ENCODE measurements around the gene PLSCR3. TPM values are rescaled to one million over a fixed set of nuclear protein-coding genes. Genes with fewer than 3 reads are reported as not detected.

Gene PLSCR3
- total RNA-seq, 1 experiment from 2014 or later: 6.7 TPM

- no peak overlapping the region for H3K27ac ChIP-seq
- H3K4me1 ChIP-seq: no peaks in the 10 kb centered on the region
- H3K4me3 ChIP-seq: peak overlapping the region; percentile 68
- peak; percentile 10 to 29 for DNase-seq
- no peaks in the 10 kb centered on the region for H3K9me3 ChIP-seq (replicated peaks)
- no peaks in the 10 kb centered on the region for H3K27me3 ChIP-seq
- no peaks in the 10 kb centered on the region for H3K36me3 ChIP-seq
Measured at GRCh38 chr17:7405350-7406234, 11.3 kb upstream of the PLSCR3 start.

- H3K4me1 ChIP-seq: no peaks in the 10 kb centered on the region
- H3K27ac ChIP-seq: peak overlapping the region; percentile 11; the same call in 1 of the 2 replicates
- peak in 1 of 2 experiments; percentile 42 for DNase-seq
- H3K4me3 ChIP-seq: peak overlapping the region; percentile 68
- H3K36me3 ChIP-seq: no peaks in the 10 kb centered on the region
- H3K9me3 ChIP-seq (replicated peaks): no peaks in the 10 kb centered on the region
- H3K27me3 ChIP-seq: no peaks in the 10 kb centered on the region
Measured at GRCh38 chr17:7404737-7405349, 10.5 kb upstream of the PLSCR3 start.

GRCh38 chr17:7403977-7404736 is 9.8 kb upstream of the PLSCR3 start, which contains the start of gene TMEM256:
Gene TMEM256 (minus strand): TSS chr17:7404097. CDS start chr17:7404084, 13 bp downstream.
- Histone ChIP-seq H3K36me3 (no peaks in the 10 kb centered on the region), H3K27ac (peak within 1 kb of the TSS; percentile 37; the same call in 1 of the 2 replicates), H3K4me3 (peak within 1 kb of the TSS; percentile 68), H3K9me3 (replicated peaks) (no peaks in the 10 kb centered on the region), H3K27me3 (no peaks in the 10 kb centered on the region), H3K4me1 (no peaks in the 10 kb centered on the region)
- DNase-seq: peak; percentile 95 to 98

- no peaks in the 10 kb centered on the region for H3K9me3 ChIP-seq (replicated peaks)
- H3K36me3 ChIP-seq: no peaks in the 10 kb centered on the region
- no peaks in the 10 kb centered on the region for H3K4me1 ChIP-seq
- H3K4me3 ChIP-seq: peak overlapping the region; percentile 68
- DNase-seq: no peak
- peak overlapping the region; percentile 37; the same call in 1 of the 2 replicates for H3K27ac ChIP-seq
- H3K27me3 ChIP-seq: no peaks in the 10 kb centered on the region
Measured at GRCh38 chr17:7403727-7403976, 9.3 kb upstream of the PLSCR3 start.

GRCh38 chr17:7403043-7403726 is 8.9 kb upstream of the PLSCR3 start:
- peak overlapping the region; percentile 37; the same call in 1 of the 2 replicates for H3K27ac ChIP-seq
- peak; percentile 58 to 63 for DNase-seq

GRCh38 chr17:7398612-7399011 is 4.3 kb upstream of the PLSCR3 start:
- H3K9me3 ChIP-seq (replicated peaks): no peaks in the 10 kb centered on the region
- no peaks in the 10 kb centered on the region for H3K4me1 ChIP-seq
- no peak overlapping the region for H3K27ac ChIP-seq
- H3K36me3 ChIP-seq: no peaks in the 10 kb centered on the region
- DNase-seq: no peak
- no peaks in the 10 kb centered on the region for H3K27me3 ChIP-seq
- no peak overlapping the region for H3K4me3 ChIP-seq

More at GRCh38 chr17:7403043-7403726, 8.9 kb upstream of the PLSCR3 start:
- Histone ChIP-seq H3K27me3 (no peaks in the 10 kb centered on the region), H3K4me1 (no peaks in the 10 kb centered on the region), H3K36me3 (no peaks in the 10 kb centered on the region), H3K9me3 (replicated peaks) (no peaks in the 10 kb centered on the region), H3K4me3 (peak overlapping the region; percentile 68)

GRCh38 chr17:7396147-7396546 is 1.8 kb upstream of the PLSCR3 start:
- no peak for DNase-seq
- H3K27ac ChIP-seq: no peak overlapping the region
- no peaks in the 10 kb centered on the region for H3K9me3 ChIP-seq (replicated peaks)
- H3K27me3 ChIP-seq: no peaks in the 10 kb centered on the region
- H3K4me1 ChIP-seq: no peaks in the 10 kb centered on the region
- no peak overlapping the region for H3K4me3 ChIP-seq
- H3K36me3 ChIP-seq: no peaks in the 10 kb centered on the region

GRCh38 chr17:7393613-7394451 is 493 bp downstream of the PLSCR3 start:
- DNase-seq: peak; percentile 47 to 54
- H3K4me1 ChIP-seq: no peaks in the 10 kb centered on the region

GRCh38 chr17:7392696-7393612 is 1.4 kb downstream of the PLSCR3 start:
- Histone ChIP-seq H3K36me3 (no peaks in the 10 kb centered on the region), H3K9me3 (replicated peaks) (no peaks in the 10 kb centered on the region), H3K27me3 (no peaks in the 10 kb centered on the region), H3K4me3 (peak overlapping the region; percentile 65; the same call in 1 of the 2 replicates), H3K27ac (no peak overlapping the region), H3K4me1 (no peaks in the 10 kb centered on the region)
- no peak for DNase-seq

More at GRCh38 chr17:7393613-7394451, 493 bp downstream of the PLSCR3 start:
- Histone ChIP-seq H3K27ac (peak overlapping the region; percentile 32), H3K27me3 (no peaks in the 10 kb centered on the region), H3K9me3 (replicated peaks) (no peaks in the 10 kb centered on the region), H3K36me3 (no peaks in the 10 kb centered on the region), H3K4me3 (peak overlapping the region; percentile 65)

GRCh38 chr17:7391307-7391706 is 3.0 kb downstream of the PLSCR3 start:
- DNase-seq: no peak
- Histone ChIP-seq H3K27me3 (no peaks in the 10 kb centered on the region), H3K4me1 (no peaks in the 10 kb centered on the region), H3K27ac (no peak overlapping the region), H3K4me3 (no peak overlapping the region), H3K9me3 (replicated peaks) (no peaks in the 10 kb centered on the region), H3K36me3 (no peaks in the 10 kb centered on the region)

- Histone ChIP-seq H3K27ac (no peak overlapping the region), H3K9me3 (replicated peaks) (no peaks in the 10 kb centered on the region), H3K4me1 (no peaks in the 10 kb centered on the region), H3K4me3 (no peak overlapping the region), H3K36me3 (no peaks in the 10 kb centered on the region), H3K27me3 (no peaks in the 10 kb centered on the region)
- no peak for DNase-seq
Measured at GRCh38 chr17:7389924-7390910, 4.1 kb downstream of the PLSCR3 start.

GRCh38 chr17:7388856-7389255 is 5.5 kb downstream of the PLSCR3 start:
- H3K36me3 ChIP-seq: no peaks in the 10 kb centered on the region
- no peaks in the 10 kb centered on the region for H3K4me1 ChIP-seq
- no peak overlapping the region for H3K27ac ChIP-seq
- DNase-seq: no peak
- no peaks in the 10 kb centered on the region for H3K9me3 ChIP-seq (replicated peaks)
- H3K27me3 ChIP-seq: no peaks in the 10 kb centered on the region
- no peak overlapping the region for H3K4me3 ChIP-seq

All from SJCRH30 (cell line).